HG03097 (cell line): ENCODE data around the gene CMTR1.
A peak's percentile ranks its signal among the peaks of the same experiment; 100 is the strongest.
"Not testable (repeated sequence)": the region's sequence is repeated elsewhere in the genome, so short reads cannot be mapped to it uniquely, and the experiment has no call there.

Experiments
- ATAC-seq: cut with Tn5 transposase; IDR thresholded peaks from one replicate; pipeline ENCODE4 v1.9.1; 2021; ENCODE audit not compliant: unreplicated experiment, low FRiP score

CMTR1 gene

GRCh38 chr6:37432590-37432915, 468 bp upstream of the CMTR1 start:
- ATAC-seq = no peak

- peak; percentile 26 for ATAC-seq
These were observed 743 bp downstream of the CMTR1 start for GRCh38 chr6:37433657-37434271.

- ATAC-seq = no peak
These were observed 2.4 kb downstream of the CMTR1 start for GRCh38 chr6:37435373-37435772.

GRCh38 chr6:37435816-37436215, 2.8 kb downstream of the CMTR1 start:
- ATAC-seq = no peak

- no peak for ATAC-seq
These were observed 5.9 kb downstream of the CMTR1 start for GRCh38 chr6:37438930-37439329.

- no peak for ATAC-seq
These were observed 8.6 kb downstream of the CMTR1 start for GRCh38 chr6:37441651-37442050.

GRCh38 chr6:37442416-37443215, 9.6 kb downstream of the CMTR1 start:
- no peak for ATAC-seq

- not testable (repeated sequence) for ATAC-seq
These were observed 10.2 kb downstream of the CMTR1 start for GRCh38 chr6:37443216-37443542.

GRCh38 chr6:37449984-37450383, 17.0 kb downstream of the CMTR1 start:
- ATAC-seq = no peak

GRCh38 chr6:37451441-37452193, 18.6 kb downstream of the CMTR1 start:
- ATAC-seq = no peak

- ATAC-seq = no peak
These were observed 19.5 kb downstream of the CMTR1 start for GRCh38 chr6:37452522-37452921.

- no peak for ATAC-seq
These were observed 21.6 kb downstream of the CMTR1 start for GRCh38 chr6:37454420-37455140.

GRCh38 chr6:37456126-37456525, 23.1 kb downstream of the CMTR1 start:
- no peak for ATAC-seq

- ATAC-seq = no peak
These were observed 24.0 kb downstream of the CMTR1 start for GRCh38 chr6:37456816-37457560.

GRCh38 chr6:37459981-37460800, 27.2 kb downstream of the CMTR1 start:
- ATAC-seq = no peak

GRCh38 chr6:37460805-37461204, 27.8 kb downstream of the CMTR1 start:
- ATAC-seq = no peak

- ATAC-seq = no peak
These were observed 30.1 kb downstream of the CMTR1 start for GRCh38 chr6:37463110-37463509.

- no peak for ATAC-seq
These were observed 34.7 kb downstream of the CMTR1 start for GRCh38 chr6:37467718-37468117.

- ATAC-seq = no peak
These were observed 40.5 kb downstream of the CMTR1 start for GRCh38 chr6:37473364-37474095.
